HEK293 (cell line): ENCODE measurements around the gene TRA2A.

Experiments used
- CTCF ChIP-seq: fragments of 450-650 bp; formaldehyde crosslinking; IDR thresholded peaks from 2 replicates; pipeline ENCODE4 v1.5.1; 2016; ENCODE audit warnings: missing biosample characterization, missing genetic modification characterization
- PRDM1 ChIP-seq: fragments of 450-650 bp; formaldehyde crosslinking; IDR thresholded peaks from 2 replicates; pipeline ENCODE4; 2016; ENCODE audit warnings: missing biosample characterization, missing genetic modification characterization
- SP2 ChIP-seq: fragments of 450-650 bp; formaldehyde crosslinking; IDR thresholded peaks from 2 replicates; pipeline ENCODE4 v1.5.1; 2016; ENCODE audit warnings: missing biosample characterization, missing genetic modification characterization
- YY1 ChIP-seq: fragments of 450-650 bp; formaldehyde crosslinking; IDR thresholded peaks from 2 replicates; pipeline ENCODE4 v1.5.1; 2018; ENCODE audit warnings: missing biosample characterization, missing genetic modification characterization
- ZBTB7A ChIP-seq: fragments of 450-650 bp; formaldehyde crosslinking; IDR thresholded peaks from 2 replicates; pipeline ENCODE4 v1.5.1; 2016; ENCODE audit warnings: low read depth, missing biosample characterization, missing genetic modification characterization
- ZNF114 ChIP-seq: fragments of 450-650 bp; formaldehyde crosslinking; IDR thresholded peaks from 2 replicates; pipeline ENCODE4 v1.5.0; 2017; ENCODE audit warnings: missing biosample characterization, missing genetic modification characterization
- ZNF157 ChIP-seq: fragments of 450-650 bp; formaldehyde crosslinking; IDR thresholded peaks from 2 replicates; pipeline ENCODE4 v1.5.1; 2016; ENCODE audit warnings: missing biosample characterization, missing genetic modification characterization
- ZNF23 ChIP-seq: fragments of 450-650 bp; formaldehyde crosslinking; IDR thresholded peaks from 2 replicates; pipeline ENCODE4 v1.5.1; 2016; ENCODE audit warnings: missing biosample characterization, missing genetic modification characterization, borderline replicate concordance
- ZNF362 ChIP-seq: fragments of 450-650 bp; formaldehyde crosslinking; IDR thresholded peaks from 2 replicates; pipeline ENCODE4 v1.5.1; 2016; ENCODE audit warnings: missing biosample characterization, missing genetic modification characterization
- ZNF398 ChIP-seq: fragments of 450-650 bp; formaldehyde crosslinking; IDR thresholded peaks from 2 replicates; pipeline ENCODE4 v1.5.1; 2017; ENCODE audit warnings: missing biosample characterization, missing genetic modification characterization
- ZNF529 ChIP-seq: fragments of 450-650 bp; formaldehyde crosslinking; IDR thresholded peaks from 2 replicates; pipeline ENCODE4 v1.5.1; 2017; ENCODE audit warnings: missing genetic modification characterization, missing biosample characterization; ENCODE audit not compliant: insufficient replicate concordance
- ZNF558 ChIP-seq: fragments of 450-650 bp; formaldehyde crosslinking; IDR thresholded peaks from 2 replicates; pipeline ENCODE4 v1.5.1; 2016; ENCODE audit warnings: missing biosample characterization, missing genetic modification characterization

GRCh38 chr7:23487670-23488069 lies 44.1 kb downstream of the TRA2A start:
- TF ChIP-seq CTCF (tag by site-specific recombination) (no peak), ZNF398 (tag by site-specific recombination) (no peak), ZNF362 (tag by site-specific recombination) (no peak), ZNF529 (tag by site-specific recombination) (no peak), ZNF114 (tag by site-specific recombination) (no peak), SP2 (tag by site-specific recombination) (no peak), PRDM1 (tag by site-specific recombination) (no peak), ZBTB7A (no peak), ZNF157 (tag by site-specific recombination) (no peak), ZNF558 (no peak), ZNF23 (tag by site-specific recombination) (no peak), YY1 (tag by site-specific recombination) (no peak)
